ENCODE data around the gene KIF16B. TPM values are rescaled to one million over a fixed set of nuclear protein-coding genes. Genes with fewer than 3 reads are reported as not detected.

Gene KIF16B
- total RNA-seq, 1 donor from 2014 or later, result 27.0 TPM

- Mint-ChIP-seq H3K27me3 (ENCODE audit: unreplicated experiment) (peaks cover 2% of the 10 kb centered on the region), H3K36me3 (ENCODE audit: unreplicated experiment) (no peaks in the 10 kb centered on the region), H3K4me3 (ENCODE audit: unreplicated experiment) (no peak overlapping the region), H3K27ac (ENCODE audit: unreplicated experiment) (no peak overlapping the region), H3K4me1 (ENCODE audit: low read depth, unreplicated experiment) (peaks cover 36% of the 10 kb centered on the region), H3K9me3 (ENCODE audit: unreplicated experiment) (peaks cover 5% of the 10 kb centered on the region)
- no peak for DNase-seq
- no peak for TF ChIP-seq CTCF (IDR thresholded peaks at IDR 0.05; ENCODE audit: partially characterized antibody, unreplicated experiment)
Observed at GRCh38 chr20:16481977-16482376, 91.3 kb downstream of the KIF16B start.

- peaks cover 3% of the 10 kb centered on the region for H3K9me3 Mint-ChIP-seq (ENCODE audit: unreplicated experiment)
- H3K27ac Mint-ChIP-seq (ENCODE audit: unreplicated experiment), result no peak overlapping the region
- DNase-seq, result no peak
- no peak for TF ChIP-seq CTCF (IDR thresholded peaks at IDR 0.05; ENCODE audit: partially characterized antibody, unreplicated experiment)
- H3K4me3 Mint-ChIP-seq (ENCODE audit: unreplicated experiment), result no peak overlapping the region
- peaks cover 19% of the 10 kb centered on the region for H3K4me1 Mint-ChIP-seq (ENCODE audit: low read depth, unreplicated experiment)
- no peaks in the 10 kb centered on the region for H3K27me3 Mint-ChIP-seq (ENCODE audit: unreplicated experiment)
- no peaks in the 10 kb centered on the region for H3K36me3 Mint-ChIP-seq (ENCODE audit: unreplicated experiment)
Observed at GRCh38 chr20:16479666-16480065, 93.6 kb downstream of the KIF16B start.

- no peak for DNase-seq
- Mint-ChIP-seq H3K9me3 (ENCODE audit: unreplicated experiment) (peaks cover 3% of the 10 kb centered on the region), H3K4me1 (ENCODE audit: low read depth, unreplicated experiment) (peaks cover 6% of the 10 kb centered on the region), H3K27ac (ENCODE audit: unreplicated experiment) (no peak overlapping the region), H3K4me3 (ENCODE audit: unreplicated experiment) (no peak overlapping the region), H3K36me3 (ENCODE audit: unreplicated experiment) (no peaks in the 10 kb centered on the region), H3K27me3 (ENCODE audit: unreplicated experiment) (no peaks in the 10 kb centered on the region)
- TF ChIP-seq CTCF (IDR thresholded peaks at IDR 0.05; ENCODE audit: partially characterized antibody, unreplicated experiment), result no peak
Observed at GRCh38 chr20:16477632-16478031, 95.6 kb downstream of the KIF16B start.

- Mint-ChIP-seq H3K27ac (ENCODE audit: unreplicated experiment) (no peak overlapping the region), H3K4me3 (ENCODE audit: unreplicated experiment) (no peak overlapping the region), H3K27me3 (ENCODE audit: unreplicated experiment) (no peaks in the 10 kb centered on the region), H3K9me3 (ENCODE audit: unreplicated experiment) (peaks cover 3% of the 10 kb centered on the region), H3K4me1 (ENCODE audit: low read depth, unreplicated experiment) (peaks cover 6% of the 10 kb centered on the region), H3K36me3 (ENCODE audit: unreplicated experiment) (no peaks in the 10 kb centered on the region)
- peak; percentile 73 for TF ChIP-seq CTCF (IDR thresholded peaks at IDR 0.05; ENCODE audit: partially characterized antibody, unreplicated experiment)
- no peak for DNase-seq
Observed at GRCh38 chr20:16476032-16476431, 97.2 kb downstream of the KIF16B start.

- DNase-seq, result no peak
- Mint-ChIP-seq H3K27ac (ENCODE audit: unreplicated experiment) (no peak overlapping the region), H3K27me3 (ENCODE audit: unreplicated experiment) (no peaks in the 10 kb centered on the region), H3K4me1 (ENCODE audit: low read depth, unreplicated experiment) (peaks cover 6% of the 10 kb centered on the region), H3K4me3 (ENCODE audit: unreplicated experiment) (no peak overlapping the region), H3K9me3 (ENCODE audit: unreplicated experiment) (peaks cover 3% of the 10 kb centered on the region), H3K36me3 (ENCODE audit: unreplicated experiment) (no peaks in the 10 kb centered on the region)
- TF ChIP-seq CTCF (IDR thresholded peaks at IDR 0.05; ENCODE audit: partially characterized antibody, unreplicated experiment), result no peak
Observed at GRCh38 chr20:16475225-16475624, 98.0 kb downstream of the KIF16B start.
